GM21619 (cell line): ENCODE results near the gene ETS1.

ENCODE experiments used
- ATAC-seq: cut with Tn5 transposase; IDR thresholded peaks from one replicate; pipeline ENCODE4 v1.9.1; 2021; ENCODE audit not compliant: unreplicated experiment

Gene ETS1

DNA sequence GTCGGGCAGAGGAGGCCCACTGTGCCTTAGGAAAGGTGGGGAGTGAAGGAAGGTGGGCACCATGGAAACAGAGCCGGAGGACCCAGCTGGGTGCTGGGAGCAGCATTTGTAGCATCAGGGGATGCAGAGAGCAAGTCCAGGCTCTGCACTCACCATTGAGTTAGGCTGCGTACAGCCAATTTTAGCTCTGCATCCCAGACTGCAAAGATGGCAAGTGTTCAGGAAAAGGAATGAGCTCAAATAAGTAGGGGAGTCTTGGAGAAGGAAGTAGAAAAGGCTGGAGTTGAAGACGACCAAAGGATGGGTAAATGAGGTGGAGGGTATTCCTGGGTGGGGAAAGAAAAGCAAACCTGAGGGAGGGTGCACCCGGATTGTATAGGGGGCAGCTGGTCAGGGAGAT is 31.6 kb upstream of the ETS1 start:
- no peak for ATAC-seq

DNA sequence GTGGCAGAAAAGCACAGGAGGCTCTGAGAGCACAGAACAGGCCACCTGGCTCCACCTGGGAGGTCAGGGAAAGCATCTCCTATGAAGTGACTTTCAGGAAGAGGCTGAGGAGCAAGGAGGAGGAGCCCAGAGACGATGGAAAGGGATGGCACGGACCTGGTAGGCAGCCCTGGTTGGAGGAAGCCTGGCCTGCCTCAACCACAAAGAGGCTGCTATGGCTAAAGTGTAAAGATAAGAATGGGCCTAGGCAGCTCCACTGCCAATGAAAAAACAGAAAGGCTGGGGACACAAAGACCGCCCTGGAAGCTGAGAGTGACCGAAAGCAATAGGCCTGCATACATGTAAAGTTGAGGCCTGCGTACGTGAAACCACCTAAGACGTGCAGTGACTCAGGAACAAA is 31.2 kb upstream of the ETS1 start:
- ATAC-seq: no peak

DNA sequence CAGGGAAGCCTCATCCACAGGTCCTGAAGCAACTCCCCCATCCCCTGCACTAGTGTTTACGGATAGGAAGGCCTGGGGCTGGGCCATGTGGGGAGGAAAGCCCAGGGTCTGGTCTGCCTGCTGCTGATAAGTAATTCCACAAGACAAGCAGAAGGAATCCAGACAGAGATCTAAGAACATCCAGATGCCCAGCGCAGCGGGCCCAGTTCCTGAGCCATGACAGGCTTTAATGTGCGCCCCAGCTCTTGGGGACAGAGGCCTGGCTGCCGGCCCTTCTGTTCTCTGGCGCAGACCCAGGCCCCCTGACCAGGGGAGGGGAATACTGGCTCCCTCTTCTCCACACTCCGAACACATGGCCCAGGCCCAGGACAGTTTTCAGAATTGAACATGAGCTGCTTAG is 28.8 kb upstream of the ETS1 start:
- ATAC-seq: no peak

DNA sequence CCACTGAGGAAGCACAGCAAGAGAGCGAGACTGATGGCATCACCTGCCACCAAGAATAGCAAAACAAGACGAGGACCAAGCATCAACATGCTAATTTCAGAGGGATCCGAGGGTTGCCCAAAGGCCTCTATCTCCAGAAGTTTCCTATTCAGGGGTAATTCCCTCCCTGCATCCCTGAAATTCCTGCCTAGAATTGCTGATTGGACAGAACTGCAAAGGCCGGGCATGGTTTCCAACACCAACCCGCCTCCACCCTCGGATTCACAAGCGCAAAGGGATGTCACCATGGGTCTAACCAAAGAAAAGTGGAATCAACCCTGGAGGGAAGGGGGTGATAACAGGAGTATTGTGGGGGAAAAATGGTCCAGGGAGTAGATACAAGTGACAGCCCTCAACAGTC is 28.3 kb upstream of the ETS1 start:
- ATAC-seq: no peak

DNA sequence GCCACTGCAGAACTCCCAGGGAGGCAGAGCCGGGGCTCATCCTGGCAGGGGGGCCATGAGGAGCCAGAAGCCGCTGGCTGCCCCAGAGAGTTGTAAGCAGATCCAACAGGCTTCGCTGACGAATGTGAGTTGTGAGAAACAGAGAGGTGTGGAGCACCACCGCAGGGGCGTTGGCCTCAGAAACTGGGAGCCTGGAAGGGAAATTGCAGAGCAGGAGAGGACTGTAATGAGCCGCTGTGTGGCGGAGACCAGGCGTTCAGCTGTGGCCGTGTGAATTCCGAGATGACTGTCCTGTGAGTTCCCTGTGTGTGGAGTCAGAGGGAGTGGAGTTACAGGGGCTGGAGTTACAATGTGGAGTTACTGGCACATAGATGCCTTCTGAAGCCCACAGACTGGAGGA is 27.7 kb upstream of the ETS1 start:
- no peak for ATAC-seq

DNA sequence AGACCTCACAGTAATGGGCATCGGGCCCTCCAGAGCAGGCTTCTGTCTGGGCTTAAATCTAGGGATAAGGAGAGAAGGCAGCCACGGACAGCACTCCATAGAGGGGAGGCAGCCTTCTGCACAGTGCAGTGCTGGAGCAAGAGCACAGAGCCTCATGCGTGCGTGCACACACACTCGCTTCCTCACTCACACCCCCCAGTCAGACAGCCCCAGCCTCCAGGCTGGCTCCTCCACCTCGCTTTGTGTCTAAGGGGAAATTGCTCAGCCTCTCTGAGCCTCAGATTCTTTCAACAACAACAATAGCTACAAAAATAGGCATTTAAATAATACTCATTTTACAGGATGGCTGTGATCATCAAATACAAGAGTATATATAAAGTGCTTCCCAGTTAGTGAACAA is 26.7 kb upstream of the ETS1 start:
- no peak for ATAC-seq

DNA sequence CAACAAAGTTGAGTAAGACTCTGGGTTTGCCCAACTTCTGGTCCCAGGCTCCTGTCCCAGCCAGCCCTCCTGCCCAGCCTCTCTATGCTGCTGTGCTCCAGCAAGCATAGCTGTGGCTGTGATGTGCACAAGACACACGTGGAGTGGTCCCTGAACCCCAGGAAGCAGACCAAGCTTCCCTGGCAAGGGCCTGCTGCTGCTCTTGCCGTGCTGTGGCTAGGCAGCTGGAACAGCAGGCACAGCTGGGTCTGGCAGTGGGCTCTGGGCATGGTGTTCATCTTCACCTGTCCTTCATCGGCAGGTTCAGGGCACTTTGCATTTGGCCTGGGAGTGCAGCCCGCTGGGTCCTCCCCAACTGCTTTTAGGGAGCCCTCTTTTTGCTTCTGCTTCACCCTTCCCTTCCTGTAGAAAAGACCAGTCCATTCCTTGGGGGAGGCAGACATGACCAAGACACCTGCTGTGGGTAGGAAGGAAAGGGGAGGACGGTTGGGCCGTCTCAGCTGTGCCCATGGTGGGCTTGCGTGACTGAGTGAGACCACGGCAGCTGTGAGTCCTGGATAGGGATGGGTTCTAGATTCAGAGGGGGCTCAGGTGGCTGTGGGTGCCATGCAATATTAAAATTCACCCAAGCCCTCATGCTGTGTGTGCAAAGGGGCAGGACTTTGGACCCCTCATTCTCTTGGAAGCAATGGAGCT is 26.1 kb upstream of the ETS1 start:
- no peak for ATAC-seq

DNA sequence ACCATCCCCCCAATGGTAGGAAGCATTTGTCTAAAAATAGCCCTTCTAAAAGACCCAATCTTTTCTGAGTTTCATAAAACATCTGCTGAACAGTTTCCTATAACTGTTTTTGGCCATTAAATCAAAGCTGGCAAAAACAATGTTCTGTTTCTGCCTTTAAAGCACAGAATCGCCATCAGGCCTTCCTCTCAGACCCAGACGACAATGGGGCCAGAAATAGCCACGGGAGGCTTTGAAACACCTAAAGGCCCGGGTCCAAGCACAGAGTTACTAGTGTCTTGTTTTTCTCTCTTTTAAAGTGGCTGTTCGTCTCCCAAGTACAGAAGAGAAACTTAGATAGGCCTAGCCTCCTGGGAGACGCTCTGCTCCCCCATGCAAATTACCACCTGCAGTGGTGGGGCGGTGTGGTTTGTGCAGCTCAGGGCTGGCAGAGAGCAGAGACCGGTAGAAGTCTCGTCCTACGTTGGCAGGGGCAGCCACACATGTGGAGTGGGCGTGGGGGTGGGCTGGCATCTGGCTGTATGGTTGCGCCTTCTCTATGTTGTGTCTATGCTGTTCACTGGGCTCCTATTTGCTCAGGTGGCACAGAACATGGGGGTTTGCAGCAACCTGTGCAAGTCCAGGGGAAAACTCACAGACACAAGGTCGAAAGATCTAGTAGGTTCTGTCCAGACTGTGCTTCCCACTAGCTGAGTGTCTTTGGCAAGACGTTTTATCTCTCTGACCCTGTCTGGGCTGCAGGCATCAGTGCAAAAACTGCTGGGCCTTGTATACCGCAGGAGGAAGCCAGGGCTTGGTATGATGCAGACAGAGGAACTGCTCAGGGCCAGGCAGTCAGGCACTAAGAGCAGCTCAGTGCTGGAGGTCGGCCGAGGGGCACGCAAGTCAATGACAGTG is 23.6 kb upstream of the ETS1 start:
- ATAC-seq: peak; percentile 97

DNA sequence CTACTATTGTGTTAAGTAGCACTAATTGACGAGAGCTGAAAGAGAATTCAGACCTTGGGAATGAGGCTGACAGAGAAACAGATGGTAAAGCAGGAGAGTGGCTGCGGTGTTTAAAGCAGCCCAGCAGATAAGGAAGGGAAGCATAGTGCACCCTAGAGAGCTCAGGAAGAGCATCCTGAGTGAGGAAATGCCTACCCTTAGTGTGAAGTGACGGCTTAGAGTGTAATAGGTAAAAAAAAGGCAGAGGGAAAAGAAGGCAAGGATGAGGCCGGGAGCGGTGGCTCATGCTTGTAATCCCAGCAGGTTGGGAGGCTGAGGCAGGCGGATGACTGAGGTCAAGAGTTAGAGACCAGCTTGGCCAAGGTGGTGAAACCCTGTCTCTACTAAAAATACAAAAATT is 22.4 kb upstream of the ETS1 start:
- no peak for ATAC-seq

DNA sequence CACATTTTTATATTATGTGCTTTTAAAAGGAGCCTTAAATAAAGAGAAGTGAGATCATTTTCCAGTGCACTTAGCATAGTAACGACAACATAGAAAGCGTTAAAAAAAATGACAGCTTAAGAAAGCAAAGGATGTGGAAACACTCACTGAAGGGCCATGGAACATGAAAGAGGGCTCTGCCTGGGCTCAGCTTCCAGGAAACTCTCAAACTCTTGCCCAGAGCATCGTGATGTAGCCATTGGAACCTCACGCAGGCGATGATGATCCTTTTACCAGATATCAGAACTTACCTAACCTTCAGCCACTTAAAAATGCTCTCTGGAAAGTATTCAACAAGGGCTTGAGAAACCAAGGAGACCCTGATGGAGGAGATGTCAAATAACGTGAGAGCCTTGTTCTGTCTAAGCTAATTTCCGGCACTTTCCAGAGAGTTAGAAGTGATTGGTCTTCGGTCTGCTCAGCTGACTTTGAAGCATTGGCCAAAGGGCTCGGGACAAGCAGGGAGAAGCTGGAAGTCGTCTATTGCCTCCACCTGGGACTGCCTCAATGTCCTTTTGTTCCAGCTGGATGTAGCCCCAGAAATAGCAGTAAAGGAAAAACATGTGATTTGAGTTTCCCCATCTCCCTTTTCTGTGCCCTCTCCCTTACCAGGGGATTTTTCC is 21.5 kb upstream of the ETS1 start:
- no peak for ATAC-seq

DNA sequence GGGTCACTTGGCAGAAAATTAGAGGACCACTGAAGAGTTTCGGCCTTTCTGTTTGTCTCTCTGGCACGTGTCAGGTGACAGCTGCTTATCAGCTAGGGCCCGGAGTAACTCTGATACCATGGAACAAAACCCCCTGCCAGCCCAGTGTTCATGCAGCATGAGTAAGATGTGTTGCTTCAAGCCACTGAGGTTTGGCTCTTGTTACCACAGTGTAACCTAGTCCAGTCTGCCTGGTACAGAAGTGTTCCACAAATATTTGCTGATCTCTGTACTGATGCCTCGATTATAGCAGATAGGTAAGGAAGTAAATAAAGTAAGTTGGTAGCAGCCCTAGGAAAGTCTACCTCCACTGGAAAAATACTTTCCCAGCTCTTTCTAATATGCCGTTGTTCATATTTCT is 20.5 kb upstream of the ETS1 start:
- no peak for ATAC-seq

DNA sequence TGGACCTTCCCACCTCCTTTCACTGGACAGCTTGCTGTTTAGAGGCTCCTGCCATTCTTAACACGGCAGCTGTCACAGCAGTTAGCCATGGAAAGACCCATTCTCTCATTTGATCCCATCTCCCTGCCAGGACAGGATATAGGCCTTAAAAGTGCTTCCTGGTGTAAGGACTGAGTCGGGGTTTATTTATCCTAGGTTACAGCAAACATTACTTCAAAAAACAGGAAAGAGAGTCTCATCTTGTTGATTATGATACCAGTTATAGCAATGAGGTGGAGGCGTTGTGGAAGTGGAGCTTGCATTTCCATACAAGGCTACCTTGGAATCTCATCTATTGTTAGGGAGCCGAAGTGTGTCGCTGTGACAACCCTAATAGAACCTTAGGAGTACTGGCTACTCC is 17.4 kb upstream of the ETS1 start:
- no peak for ATAC-seq

DNA sequence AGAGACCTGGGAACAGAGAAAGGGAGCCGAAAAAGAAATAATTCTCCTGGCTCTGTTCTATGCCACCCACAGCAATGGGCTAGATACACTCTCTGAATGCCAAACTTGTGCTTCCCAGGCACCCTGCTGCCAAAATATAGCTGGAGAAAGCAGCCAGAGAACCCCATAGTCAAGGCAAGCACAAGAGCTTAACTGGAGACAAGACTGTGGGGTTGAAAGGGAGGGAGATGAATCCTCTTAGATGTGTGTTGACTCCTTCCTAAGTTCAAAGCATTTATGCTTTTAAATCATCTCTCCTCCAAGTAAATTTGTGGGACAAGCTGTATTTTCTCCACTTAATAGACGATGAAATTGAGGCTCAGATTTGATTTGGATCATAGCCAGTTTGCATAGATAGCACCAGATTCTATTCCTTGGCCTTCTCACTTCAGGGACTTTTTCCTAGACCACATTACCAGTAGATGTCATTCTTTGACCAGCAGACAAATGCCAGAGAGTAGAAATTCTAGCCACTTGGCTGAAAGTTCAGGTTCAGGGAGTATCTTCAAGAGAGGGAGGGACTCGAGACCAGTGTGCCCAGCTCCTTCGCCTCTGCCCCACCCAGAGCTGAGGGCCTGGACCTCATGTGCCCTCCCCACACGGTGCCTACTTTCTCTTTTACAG is 16.5 kb upstream of the ETS1 start:
- no peak for ATAC-seq

DNA sequence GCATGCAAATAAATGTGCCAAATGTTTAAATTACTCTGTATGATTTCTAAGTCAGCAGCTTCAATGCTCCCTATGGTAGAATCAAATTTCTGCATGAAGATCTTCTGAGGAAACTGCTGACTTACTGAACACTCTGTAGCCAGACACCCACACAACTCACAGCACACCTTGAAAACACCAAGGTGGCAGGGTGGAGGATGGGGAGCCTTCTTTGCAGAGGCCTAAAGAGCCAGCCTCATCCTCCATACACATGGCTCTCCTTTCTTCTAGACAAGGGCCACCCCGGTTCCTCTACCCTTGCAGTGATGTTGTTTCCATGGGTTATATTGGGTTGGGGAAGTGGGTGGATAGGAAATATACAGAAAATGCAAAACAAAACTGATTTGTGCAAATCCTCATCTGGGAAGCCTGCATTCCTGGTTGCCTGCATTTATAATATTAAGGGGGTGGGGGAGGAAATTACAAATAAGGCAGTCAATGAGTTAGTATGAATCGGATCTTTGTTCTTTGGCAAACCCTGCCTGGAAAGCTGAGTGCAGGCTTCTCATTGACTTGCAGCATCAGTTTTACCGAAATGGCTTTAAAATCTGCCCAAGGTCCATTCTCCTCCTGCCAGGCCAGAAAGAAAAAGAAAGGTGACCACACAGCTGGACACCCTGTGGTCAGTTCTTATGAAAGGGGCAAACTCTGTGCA is 15.8 kb upstream of the ETS1 start:
- ATAC-seq: no peak

DNA sequence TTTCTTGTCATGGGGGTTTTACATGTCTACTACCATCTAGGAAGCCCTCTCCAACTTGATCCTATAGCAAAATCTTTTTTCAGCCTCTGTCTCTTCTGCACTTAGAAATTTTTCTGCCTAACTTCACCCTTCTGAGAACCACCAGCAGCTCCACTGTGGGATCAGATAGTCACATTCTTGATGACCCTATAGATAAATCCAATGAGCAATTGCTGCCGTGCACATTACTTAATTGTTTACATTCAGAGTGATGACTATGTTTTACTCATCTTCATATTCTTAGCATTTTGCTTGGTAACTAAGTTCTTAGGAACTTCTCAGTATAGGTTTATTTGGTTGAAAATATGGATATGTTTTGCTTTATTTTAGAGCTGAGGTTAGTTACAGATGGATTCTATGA is 12.4 kb upstream of the ETS1 start:
- ATAC-seq: no peak

DNA sequence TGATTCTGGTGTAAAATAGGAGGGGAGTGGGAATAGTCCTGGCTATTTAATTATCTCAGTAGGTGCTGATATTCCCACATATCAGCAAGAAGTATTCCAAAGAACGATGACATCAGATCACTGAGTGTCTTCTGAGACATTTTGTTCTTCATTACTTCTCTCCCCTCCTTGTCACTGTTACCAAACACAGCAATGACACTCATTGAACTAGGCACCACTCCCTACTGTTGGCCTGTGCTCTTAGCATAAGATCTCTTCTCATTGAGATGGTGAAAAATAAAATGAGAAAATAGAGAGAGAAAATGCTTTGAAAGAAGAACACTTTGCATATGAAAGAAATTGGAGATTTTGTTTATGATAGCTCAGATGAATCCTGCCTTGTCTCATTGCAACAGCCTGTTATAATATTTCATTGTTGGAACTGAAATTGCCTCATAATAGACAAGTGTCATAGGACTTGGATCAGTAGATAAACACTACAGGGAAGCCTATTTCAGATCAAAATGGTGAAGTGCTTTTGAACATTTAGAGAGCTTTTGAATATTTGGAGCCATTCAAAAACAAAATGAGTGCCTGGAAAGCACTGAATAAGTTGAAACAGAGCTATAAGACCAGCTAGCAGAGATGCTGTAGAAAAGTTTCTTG is 11.3 kb upstream of the ETS1 start:
- ATAC-seq: no peak

DNA sequence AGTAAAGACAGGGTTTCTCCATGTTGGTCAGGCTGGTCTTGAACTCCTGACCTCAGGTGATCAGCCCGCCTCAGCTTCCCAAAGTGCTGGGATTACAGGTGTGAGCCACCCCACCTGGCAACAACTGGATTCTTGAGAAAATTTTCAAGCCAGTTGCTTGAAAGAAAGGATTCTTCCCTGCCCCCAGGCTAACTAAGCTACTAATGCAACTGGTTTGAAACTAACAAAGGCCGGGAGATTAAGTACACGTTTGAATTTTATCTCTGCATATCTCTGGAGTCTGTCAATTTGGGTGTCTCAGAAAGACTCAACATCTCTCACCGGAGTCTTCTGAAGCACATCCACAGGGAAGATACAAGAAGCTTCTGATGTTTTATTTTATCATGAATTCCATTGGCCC is 10.7 kb upstream of the ETS1 start:
- no peak for ATAC-seq

DNA sequence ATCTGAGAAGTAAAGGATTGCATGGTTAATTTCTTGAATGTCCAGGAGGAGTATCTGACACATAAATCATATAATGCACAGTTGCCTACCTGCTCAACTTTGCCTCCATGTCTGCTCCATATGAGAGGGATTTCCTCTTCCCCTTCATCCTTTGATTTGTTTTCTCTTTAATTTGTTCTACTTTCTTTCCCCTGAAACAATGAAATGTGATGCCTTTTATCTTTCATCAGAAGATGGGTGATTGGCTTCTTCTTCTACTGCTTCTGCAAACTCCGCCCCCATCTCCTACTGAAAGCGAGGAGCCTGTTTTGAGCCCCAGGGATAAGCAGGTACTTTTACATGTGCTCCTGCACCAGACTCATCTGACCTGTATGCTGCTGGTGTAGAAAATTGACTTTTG is 9.9 kb upstream of the ETS1 start:
- ATAC-seq: no peak

DNA sequence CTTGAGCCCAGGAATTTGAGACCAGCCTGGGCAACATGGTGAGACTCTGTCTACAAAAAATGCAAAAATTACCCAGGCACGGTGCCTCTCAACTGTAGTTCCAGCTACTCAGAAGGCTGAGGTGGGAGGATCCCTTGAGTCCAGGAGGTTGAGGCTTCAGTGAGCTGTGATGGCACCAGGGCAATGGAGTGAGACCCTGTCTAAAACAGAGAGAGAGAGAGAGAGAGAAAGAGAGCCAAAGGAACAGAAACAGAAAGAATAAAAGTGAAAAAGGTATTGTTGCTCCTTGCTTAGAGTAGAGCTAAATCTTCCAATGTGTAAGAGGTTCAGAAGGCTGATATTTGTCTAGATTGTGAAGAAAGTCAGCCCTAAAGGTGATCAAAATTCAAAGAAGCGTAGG is 8.9 kb upstream of the ETS1 start:
- no peak for ATAC-seq

DNA sequence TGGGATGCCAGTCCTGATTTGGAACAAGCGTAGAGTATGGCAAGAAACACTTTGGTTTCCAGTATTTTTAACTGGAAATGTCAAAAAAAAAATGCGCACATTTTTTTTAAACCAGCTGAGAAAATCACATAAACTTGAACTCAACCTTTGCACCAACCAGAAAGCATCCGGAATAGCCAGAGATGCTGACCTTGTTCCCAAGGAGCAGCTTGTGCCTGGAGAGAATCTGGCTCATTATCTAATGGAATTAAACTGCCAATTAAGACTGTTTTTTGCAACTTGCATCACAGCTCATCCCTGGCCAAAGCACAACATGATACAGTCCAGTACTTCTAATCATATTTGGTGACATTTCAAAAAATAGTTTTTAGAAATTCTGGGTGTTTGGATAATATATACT is 8.4 kb upstream of the ETS1 start:
- no peak for ATAC-seq

DNA sequence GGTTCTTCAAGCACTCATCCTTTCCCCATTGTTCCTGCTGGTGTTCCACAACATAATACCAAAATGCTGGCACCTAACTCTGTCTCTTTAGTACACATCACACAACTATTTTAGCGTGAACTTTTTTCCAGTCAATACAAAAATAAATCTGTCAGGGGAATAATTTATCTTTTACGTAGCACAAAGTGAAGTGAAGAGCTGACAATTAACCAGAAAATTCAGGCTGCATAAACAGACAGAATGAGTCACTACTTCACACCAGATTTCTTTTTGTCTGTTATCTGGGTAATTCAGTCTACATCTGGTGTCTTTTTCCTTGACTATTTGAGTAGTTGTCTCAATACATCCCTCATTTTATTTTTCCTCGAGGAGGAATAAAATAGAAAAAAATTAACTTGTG is 7.9 kb upstream of the ETS1 start:
- no peak for ATAC-seq
